Measurements from ENCODE around the gene AGBL5. TPM values are rescaled to one million over a fixed set of nuclear protein-coding genes. Genes with fewer than 3 reads are reported as not detected.

Gene AGBL5
- total and polyA plus RNA-seq, 2 of the 13 experiments (the other 11 are each of a cell fraction or from before 2014, with no cell fraction given): 55.9 to 73.3 TPM

DNA sequence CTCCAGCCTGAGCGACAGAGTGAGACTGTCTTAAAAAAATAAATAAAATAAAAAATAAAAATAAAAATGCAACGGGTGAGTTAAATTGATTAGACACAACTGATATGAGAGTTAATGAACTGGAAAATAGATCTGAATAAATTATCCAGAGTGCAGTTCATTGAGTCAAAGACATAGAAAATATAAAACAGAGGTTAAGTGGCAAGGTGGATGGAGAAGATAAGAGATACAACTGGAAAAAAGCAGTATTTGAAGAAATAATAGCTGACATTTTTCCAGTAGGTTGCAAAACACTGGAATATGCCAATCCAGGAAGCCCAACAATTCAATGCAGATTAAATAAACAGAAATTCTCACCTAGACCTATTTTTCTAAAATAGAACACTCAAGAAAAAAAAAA, 56.8 kb downstream of the AGBL5 start:
- no peak overlapping the region for H2AFZ ChIP-seq (ENCODE audit: low read length)
- no peak for FAIRE-seq

GRCh38 chr2:27109083-27109482, 57.6 kb downstream of the AGBL5 start:
- Histone ChIP-seq H3K27ac (ENCODE audit: extremely low read length, insufficient read depth, low read length) (no peak overlapping the region), H3K4me3 (replicated peaks in 1 of 3; ENCODE audit: insufficient read depth in 1 of 3, low read depth in 2 of 3, low read length in 3 of 3) (no peak overlapping the region), H2AFZ (ENCODE audit: low read length) (no peak overlapping the region), H4K20me1 (ENCODE audit: insufficient read depth, low read length) (no peaks in the 10 kb centered on the region), H3K9me3 (ENCODE audit: low read length) (no peaks in the 10 kb centered on the region), H3K27me3 (ENCODE audit: control insufficient read depth in 1 of 2, insufficient read depth in 2 of 2, low read length in 2 of 2) (no peaks in the 10 kb centered on the region), H3K36me3 (replicated peaks in 1 of 2; ENCODE audit: control insufficient read depth in 1 of 2, insufficient read depth in 2 of 2, low read length in 2 of 2) (no peaks in the 10 kb centered on the region), H3K4me1 (ENCODE audit: insufficient read depth, low read length) (no peaks in the 10 kb centered on the region), H3K9ac (ENCODE audit: insufficient read depth, low read depth, low read length) (no peak overlapping the region), H3K4me2 (ENCODE audit: low read depth, low read length) (no peak overlapping the region), H3K79me2 (ENCODE audit: insufficient read depth, low read length) (no peaks in the 10 kb centered on the region)
- intact Hi-C loops (cut with micrococcal nuclease; ENCODE audit: unreplicated experiment): no loop called here
- POLR2A ChIA-PET: no interaction called here
- CTCF ChIA-PET (ENCODE audit: low intra/inter-chr PET ratio, low total read pairs): no interaction called here
- FAIRE-seq: no peak
- 87% methylated on average over 3 of the region's 3 CpGs for WGBS (ENCODE audit: low lambda C conversion rate)
- in situ Hi-C loops (cut with HindIII; ENCODE audit: extremely low pct_ligation_motif_present, low pct_unique_long_range_greater_than_20kb): no loop called here
- BruUV-seq (replicated peaks): no TSS peak
- DNase-seq (ENCODE audit: low spot score): no peak
- ATAC-seq: no peak
- TF ChIP-seq NAIF1 (CRISPR knock-in tag; IDR thresholded peaks at IDR 0.05; ENCODE audit: borderline replicate concordance) (no peak), ZNF335 (CRISPR knock-in tag; IDR thresholded peaks at IDR 0.05) (no peak), ZNF12 (CRISPR knock-in tag; IDR thresholded peaks at IDR 0.05) (no peak), BHLHE40 (IDR thresholded peaks at IDR 0.05; ENCODE audit: low read length) (no peak), KAT2B (IDR thresholded peaks at IDR 0.05; ENCODE audit: borderline replicate concordance, low read depth, low read length) (no peak), ZNF318 (CRISPR knock-in tag; IDR thresholded peaks at IDR 0.05) (no peak), RFX5 (IDR thresholded peaks at IDR 0.05; ENCODE audit: low read depth, low read length) (no peak)
- TF ChIP-seq, protein P1, sequence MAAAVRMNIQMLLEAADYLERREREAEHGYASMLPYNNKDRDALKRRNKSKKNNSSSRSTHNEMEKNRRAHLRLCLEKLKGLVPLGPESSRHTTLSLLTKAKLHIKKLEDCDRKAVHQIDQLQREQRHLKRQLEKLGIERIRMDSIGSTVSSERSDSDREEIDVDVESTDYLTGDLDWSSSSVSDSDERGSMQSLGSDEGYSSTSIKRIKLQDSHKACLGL (CRISPR knock-in tag; IDR thresholded peaks at IDR 0.05): no peak

More for the DNA sequence above, 56.8 kb downstream of the AGBL5 start:
- ChIA-PET POLR2A (interaction anchor here (1.6 to 1.7 kb wide), 2 partner anchors 10 to 26 kb away, joined by 4 to 6 read pairs; partner anchors contain the start of genes CGREF1 and PREB), CTCF (ENCODE audit: low intra/inter-chr PET ratio, low total read pairs) (no interaction called here)
- Histone ChIP-seq H3K27me3 (ENCODE audit: control insufficient read depth in 1 of 2, insufficient read depth in 2 of 2, low read length in 2 of 2) (no peaks in the 10 kb centered on the region), H3K4me3 (replicated peaks in 1 of 3; ENCODE audit: insufficient read depth in 1 of 3, low read depth in 2 of 3, low read length in 3 of 3) (no peak overlapping the region), H3K27ac (ENCODE audit: extremely low read length, insufficient read depth, low read length) (no peak overlapping the region), H3K79me2 (ENCODE audit: insufficient read depth, low read length) (no peaks in the 10 kb centered on the region), H3K9me3 (ENCODE audit: low read length) (no peaks in the 10 kb centered on the region), H3K4me1 (ENCODE audit: insufficient read depth, low read length) (no peaks in the 10 kb centered on the region), H3K36me3 (replicated peaks in 1 of 2; ENCODE audit: control insufficient read depth in 1 of 2, insufficient read depth in 2 of 2, low read length in 2 of 2) (no peaks in the 10 kb centered on the region), H3K9ac (ENCODE audit: insufficient read depth, low read depth, low read length) (no peak overlapping the region), H4K20me1 (ENCODE audit: insufficient read depth, low read length) (no peaks in the 10 kb centered on the region), H3K4me2 (ENCODE audit: low read depth, low read length) (no peak overlapping the region)
- ATAC-seq (no peak), DNase-seq (ENCODE audit: low spot score) (no peak)
- in situ Hi-C loops (cut with HindIII; ENCODE audit: extremely low pct_ligation_motif_present, low pct_unique_long_range_greater_than_20kb) (no loop called here), intact Hi-C loops (cut with micrococcal nuclease; ENCODE audit: unreplicated experiment) (no loop called here)
- no TSS peak for BruUV-seq (replicated peaks)
- TF ChIP-seq MED1 (CRISPR knock-in tag; IDR thresholded peaks at IDR 0.05): no peak
- 90% methylated on average over 2 of the region's 2 CpGs for WGBS (ENCODE audit: low lambda C conversion rate)

Data from HepG2 (cell line).